H9 (cell line): ENCODE data around the gene PXN. TPM values are rescaled to one million over a fixed set of nuclear protein-coding genes. Genes with fewer than 3 reads are reported as not detected.

Source experiments
- DNase-seq: peaks from one replicate; pipeline ENCODE4 v3.0.0-alpha.2; 2017
- H2AFZ ChIP-seq: one replicate; pipeline ENCODE4 v1.6.1; 2013; ENCODE audit warnings: mild to moderate bottlenecking, low read length, control low read depth, moderate library complexity
- H2AK5ac ChIP-seq: 2 replicates; pipeline ENCODE4 v1.6.1; 2013; ENCODE audit warnings: low read length, control low read depth, mixed read lengths; ENCODE audit not compliant: insufficient read length
- H2BK120ac ChIP-seq: one replicate; pipeline ENCODE4 v1.6.1; 2013; ENCODE audit warnings: low read depth, mild to moderate bottlenecking, low read length, control low read depth, inconsistent platforms; ENCODE audit not compliant: poor library complexity, severe bottlenecking
- H2BK12ac ChIP-seq: 2 replicates; pipeline ENCODE4 v1.6.1; 2013; ENCODE audit warnings: low read length, control low read depth, mixed read lengths, low read depth; ENCODE audit not compliant: insufficient read length
- H2BK15ac ChIP-seq: 2 replicates; pipeline ENCODE4 v1.6.1; 2013; ENCODE audit warnings: low read depth, low read length, control low read depth
- H2BK20ac ChIP-seq: one replicate; pipeline ENCODE4 v1.6.1; 2013; ENCODE audit warnings: low read depth, mild to moderate bottlenecking, low read length, control low read depth, inconsistent platforms; ENCODE audit not compliant: poor library complexity, severe bottlenecking
- H2BK5ac ChIP-seq: 2 replicates; pipeline ENCODE4 v1.6.1; 2013; ENCODE audit warnings: low read length, control low read depth, mixed read lengths; ENCODE audit not compliant: insufficient read length
- H3K14ac ChIP-seq: 2 replicates; pipeline ENCODE4 v1.6.1; 2013; ENCODE audit warnings: low read length, control low read depth; ENCODE audit not compliant: insufficient read depth
- H3K18ac ChIP-seq: 2 replicates; pipeline ENCODE4 v1.6.1; 2013; ENCODE audit warnings: low read depth, mild to moderate bottlenecking, mixed read lengths, low read length, control low read depth; ENCODE audit not compliant: insufficient read length
- H3K23ac ChIP-seq: 2 replicates; pipeline ENCODE4 v1.6.1; 2013; ENCODE audit warnings: low read length, control low read depth, mixed read lengths, low read depth; ENCODE audit not compliant: insufficient read length
- H3K23me2 ChIP-seq: 2 replicates; pipeline ENCODE4 v1.6.1; 2013; ENCODE audit warnings: low read depth, mild to moderate bottlenecking, mixed read lengths, low read length, control low read depth; ENCODE audit not compliant: insufficient read length, poor library complexity, severe bottlenecking
- H3K27ac ChIP-seq: 2 replicates; pipeline ENCODE4 v1.5.1; 2013; ENCODE audit warnings: low read length, control low read depth, mixed read lengths, low read depth; ENCODE audit not compliant: insufficient read length
- H3K27me3 ChIP-seq: 2 replicates; pipeline ENCODE4 v1.6.1; 2013; ENCODE audit warnings: low read length, control low read depth, inconsistent platforms; ENCODE audit not compliant: insufficient read depth
- H3K4ac ChIP-seq: 2 replicates; pipeline ENCODE4 v1.6.1; 2013; ENCODE audit warnings: low read depth, mild to moderate bottlenecking, control low read depth, inconsistent platforms, low read length, moderate library complexity
- H3K4me1 ChIP-seq: 2 replicates; pipeline ENCODE4 v1.6.1; 2013; ENCODE audit warnings: low read length, control low read depth, inconsistent platforms; ENCODE audit not compliant: insufficient read depth
- H3K4me2 ChIP-seq: 2 replicates; pipeline ENCODE4 v1.6.1; 2013; ENCODE audit warnings: low read length, control low read depth, mixed read lengths; ENCODE audit not compliant: insufficient read length, insufficient read depth
- H3K56ac ChIP-seq: 2 replicates; pipeline ENCODE4 v1.6.1; 2013; ENCODE audit warnings: low read depth, mild to moderate bottlenecking, mixed read lengths, low read length, control low read depth; ENCODE audit not compliant: insufficient read length
- H3K79me1 ChIP-seq: 2 replicates; pipeline ENCODE4 v1.6.1; 2013; ENCODE audit warnings: low read depth, mild to moderate bottlenecking, moderate library complexity, low read length, control low read depth, inconsistent platforms; ENCODE audit not compliant: insufficient read depth, poor library complexity, severe bottlenecking
- H3K79me2 ChIP-seq: 2 replicates; pipeline ENCODE4 v1.6.1; 2013; ENCODE audit warnings: low read length, control low read depth, inconsistent platforms; ENCODE audit not compliant: insufficient read depth
- H3K9ac ChIP-seq: 2 replicates; pipeline ENCODE4 v1.6.1; 2013; ENCODE audit warnings: low read length, control low read depth, mixed read lengths; ENCODE audit not compliant: insufficient read length; ENCODE audit errors: extremely low read depth
- H3K9me3 ChIP-seq: one replicate; pipeline ENCODE4 v1.6.1; 2013; ENCODE audit warnings: low read depth, low read length, inconsistent platforms; ENCODE audit not compliant: control insufficient read depth
- H3T11ph ChIP-seq: one replicate; pipeline ENCODE4 v1.6.1; 2013; ENCODE audit warnings: mild to moderate bottlenecking, low read length, control low read depth, inconsistent platforms
- H4K20me1 ChIP-seq: one replicate; pipeline ENCODE4 v1.6.1; 2013; ENCODE audit not compliant: control insufficient read depth, insufficient read length, insufficient read depth
- H4K5ac ChIP-seq: 2 replicates; pipeline ENCODE4 v1.6.1; 2013; ENCODE audit warnings: low read depth, mild to moderate bottlenecking, mixed read lengths, low read length, control low read depth; ENCODE audit not compliant: insufficient read length
- H4K8ac ChIP-seq: replicated peaks from 2 replicates; pipeline ENCODE4 v1.6.1; 2013; ENCODE audit warnings: low read length, control low read depth, mixed read lengths, low read depth; ENCODE audit not compliant: insufficient read length
- H4K91ac ChIP-seq: 2 replicates; pipeline ENCODE4 v1.6.1; 2013; ENCODE audit warnings: low read depth, mild to moderate bottlenecking, moderate library complexity, mixed read lengths, low read length, control low read depth; ENCODE audit not compliant: insufficient read length
- H3K27ac Mint-ChIP-seq, 3 experiments: 2 replicates in 2 of 3; 3 replicates in 1 of 3; pipeline ENCODE4 v1.8.0; 2020 to 2021; ENCODE audit warnings: mixed read lengths in 3 of 3, mild to moderate bottlenecking in 1 of 3, moderate library complexity in 1 of 3
- H3K27me3 Mint-ChIP-seq: 2 replicates; pipeline ENCODE4 v1.8.0; 2021; ENCODE audit warnings: low read depth, mild to moderate bottlenecking, moderate library complexity, mixed read lengths
- H3K36me3 Mint-ChIP-seq, 3 experiments: 2 replicates in 2 of 3; 3 replicates in 1 of 3; pipeline ENCODE4 v1.8.0; 2020 to 2021; ENCODE audit warnings: low read depth in 3 of 3, mixed read lengths in 3 of 3; ENCODE audit not compliant: insufficient read depth in 1 of 3
- H3K4me1 Mint-ChIP-seq, 2 experiments: 2 replicates each; pipeline ENCODE4 v1.8.0; 2020; ENCODE audit warnings: mixed read lengths in 2 of 2
- H3K4me3 Mint-ChIP-seq, 2 experiments: 2 replicates in 1 of 2; 3 replicates in 1 of 2; pipeline ENCODE4 v1.8.0; 2020 to 2021; ENCODE audit warnings: mild to moderate bottlenecking in 2 of 2, mixed read lengths in 2 of 2, moderate library complexity in 1 of 2
- H3K9me3 Mint-ChIP-seq, 2 experiments: 2 replicates in 1 of 2; 3 replicates in 1 of 2; pipeline ENCODE4 v1.8.0; 2020; ENCODE audit warnings: mild to moderate bottlenecking in 2 of 2, mixed read lengths in 2 of 2, moderate library complexity in 1 of 2
- WGBS: extraction: QIAGEN DNeasy Blood & Tissue Kit; methylation state at CpG from one replicate; pipeline ENCODE4 v1.1.7; 2013; ENCODE audit warnings: missing lambda C conversion rate, low lambda C conversion rate, mixed read lengths; ENCODE audit not compliant: insufficient read length; ENCODE audit errors: extremely low coverage; 5-methylcytosine and 5-hydroxymethylcytosine counted together
- total RNA-seq: library from RNA; stranded (reverse); gene quantifications from 2 replicates; pipeline ENCODE4 v1.2.1, GENCODE V29; 2021
- TF ChIP-seq, protein P1 (sequence below): fragments of 200-600 bp; sonication (generic); conservative IDR thresholded peaks from 3 replicates; pipeline ENCODE4 v1.8.0; 2021; ENCODE audit warnings: antibody characterized with exemption, mild to moderate bottlenecking

PXN gene
- total RNA-seq, 1 experiment from 2014 or later: 92.8 TPM

DNA sequence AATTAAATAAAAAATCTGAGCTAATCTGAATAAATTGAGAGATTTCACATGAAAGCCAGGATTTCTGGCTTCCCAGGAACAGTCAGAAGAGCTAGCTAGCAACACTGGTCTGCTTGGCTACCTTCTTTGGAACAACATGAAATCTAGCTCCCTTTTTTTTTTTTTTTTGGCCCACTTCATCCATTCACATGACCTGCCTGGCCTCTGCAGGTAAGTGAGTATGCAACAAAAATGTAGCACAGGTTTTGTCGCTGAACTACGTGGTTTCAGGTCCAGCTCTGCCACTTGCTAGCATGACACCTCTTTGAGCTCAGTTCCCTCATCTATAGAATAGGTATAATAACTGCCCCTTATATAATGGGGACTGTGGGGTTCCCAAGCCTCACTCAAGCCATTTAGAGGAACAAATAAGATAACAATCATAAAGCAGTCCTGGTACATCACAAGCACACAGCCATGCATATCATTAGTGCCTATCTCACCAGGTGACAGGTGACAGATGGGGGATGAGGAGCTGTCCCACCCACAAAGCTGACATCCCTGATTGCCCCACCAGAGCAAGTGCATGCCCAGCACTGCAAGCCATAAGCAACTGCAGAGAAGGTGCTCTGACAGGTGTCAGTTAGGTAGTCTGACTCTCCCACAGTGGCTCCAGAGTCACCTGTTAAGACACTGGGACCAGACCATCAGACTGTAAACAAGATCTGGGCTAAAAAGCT lies 25.6 kb downstream of the PXN start:
- Histone ChIP-seq H2BK12ac (no peak overlapping the region), H4K91ac (no peak overlapping the region), H3K79me1 (peaks cover 5% of the 10 kb centered on the region), H3K23ac (no peak overlapping the region), H2AK5ac (no peak overlapping the region), H3K79me2 (peaks cover 28% of the 10 kb centered on the region; the same call in 1 of the 2 replicates), H3K27me3 (no peaks in the 10 kb centered on the region), H3K9ac (no peak overlapping the region), H2BK20ac (no peak overlapping the region), H4K5ac (no peak overlapping the region), H4K8ac (no peak overlapping the region), H3K4ac (no peak overlapping the region), H3T11ph (no peak overlapping the region), H3K56ac (no peak overlapping the region), H3K18ac (no peak overlapping the region), H3K4me2 (no peak overlapping the region), H2AFZ (no peak overlapping the region), H3K27ac (no peak overlapping the region), H2BK5ac (no peak overlapping the region), H3K9me3 (no peaks in the 10 kb centered on the region), H2BK15ac (no peak overlapping the region), H2BK120ac (no peak overlapping the region), H3K14ac (no peak overlapping the region), H4K20me1 (no peaks in the 10 kb centered on the region), H3K23me2 (no peaks in the 10 kb centered on the region), H3K4me1 (peaks cover 4% of the 10 kb centered on the region; the same call in 1 of the 2 replicates)
- Mint-ChIP-seq H3K9me3 (no peaks in the 10 kb centered on the region), H3K4me3 (no peak overlapping the region), H3K4me1 (peaks cover 51 to 52% of the 10 kb centered on the region in 2 experiments), H3K27me3 (no peaks in the 10 kb centered on the region), H3K36me3 (no peaks in the 10 kb centered on the region; a peak in 1 of 7 replicates), H3K27ac (no peak overlapping the region)
- no peak for DNase-seq
- no CpG with 5 or more reads among the region's 2 CpGs for WGBS
- TF ChIP-seq, protein P1, sequence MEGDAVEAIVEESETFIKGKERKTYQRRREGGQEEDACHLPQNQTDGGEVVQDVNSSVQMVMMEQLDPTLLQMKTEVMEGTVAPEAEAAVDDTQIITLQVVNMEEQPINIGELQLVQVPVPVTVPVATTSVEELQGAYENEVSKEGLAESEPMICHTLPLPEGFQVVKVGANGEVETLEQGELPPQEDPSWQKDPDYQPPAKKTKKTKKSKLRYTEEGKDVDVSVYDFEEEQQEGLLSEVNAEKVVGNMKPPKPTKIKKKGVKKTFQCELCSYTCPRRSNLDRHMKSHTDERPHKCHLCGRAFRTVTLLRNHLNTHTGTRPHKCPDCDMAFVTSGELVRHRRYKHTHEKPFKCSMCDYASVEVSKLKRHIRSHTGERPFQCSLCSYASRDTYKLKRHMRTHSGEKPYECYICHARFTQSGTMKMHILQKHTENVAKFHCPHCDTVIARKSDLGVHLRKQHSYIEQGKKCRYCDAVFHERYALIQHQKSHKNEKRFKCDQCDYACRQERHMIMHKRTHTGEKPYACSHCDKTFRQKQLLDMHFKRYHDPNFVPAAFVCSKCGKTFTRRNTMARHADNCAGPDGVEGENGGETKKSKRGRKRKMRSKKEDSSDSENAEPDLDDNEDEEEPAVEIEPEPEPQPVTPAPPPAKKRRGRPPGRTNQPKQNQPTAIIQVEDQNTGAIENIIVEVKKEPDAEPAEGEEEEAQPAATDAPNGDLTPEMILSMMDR: no peak
